GM12878 (cell line): ENCODE results near the gene TFRC. TPM values are rescaled to one million over a fixed set of nuclear protein-coding genes. Genes with fewer than 3 reads are reported as not detected.

Source experiments
- ATF3 ChIP-seq: IDR thresholded peaks from 2 replicates; pipeline ENCODE4 v1.6.1; 2011; ENCODE audit warnings: low read depth, mild to moderate bottlenecking, low read length, moderate library complexity, borderline replicate concordance; ENCODE audit errors: extremely low read depth
- BCL11A ChIP-seq: IDR thresholded peaks from 2 replicates; pipeline ENCODE4 v1.6.1; 2011; ENCODE audit warnings: low read depth, low read length
- BRCA1 ChIP-seq: IDR thresholded peaks from 2 replicates; pipeline ENCODE4 v1.6.1; 2011; ENCODE audit warnings: low read depth, low read length, improper control_type of control experiment
- CHD1 ChIP-seq: IDR thresholded peaks from 2 replicates; pipeline ENCODE4 v1.6.1; 2012; ENCODE audit warnings: low read depth, low read length, improper control_type of control experiment
- CHD4 ChIP-seq: fragments of 200-600 bp; sonication (generic); IDR thresholded peaks from 2 replicates; pipeline ENCODE4 v1.6.1; 2016; ENCODE audit warnings: mild to moderate bottlenecking
- CREM ChIP-seq: IDR thresholded peaks from 2 replicates; pipeline ENCODE4 v1.6.1; 2014; ENCODE audit warnings: antibody characterized with exemption, low read depth
- FOS ChIP-seq: IDR thresholded peaks from 3 replicates; pipeline ENCODE4 v1.6.1; 2011; ENCODE audit warnings: borderline replicate concordance; ENCODE audit not compliant: insufficient read length; ENCODE audit errors: extremely low read depth
- FOXM1 ChIP-seq: IDR thresholded peaks from 2 replicates; pipeline ENCODE4 v1.6.1; 2012; ENCODE audit warnings: low read depth, mild to moderate bottlenecking, inconsistent platforms, low read length, moderate library complexity
- HDAC2 ChIP-seq: fragments of 200-600 bp; sonication (generic); IDR thresholded peaks from 2 replicates; pipeline ENCODE4 v1.6.1; 2017
- JUND ChIP-seq: IDR thresholded peaks from 2 replicates; pipeline ENCODE4 v1.6.1; 2012; ENCODE audit warnings: low read depth, mild to moderate bottlenecking, low read length, improper control_type of control experiment, moderate library complexity
- KLF5 ChIP-seq: fragments of 450-650 bp; IDR thresholded peaks from 2 replicates; pipeline ENCODE4 v1.6.1; 2014; ENCODE audit warnings: mild to moderate bottlenecking; ENCODE audit not compliant: partially characterized antibody
- MEF2A ChIP-seq: IDR thresholded peaks from 2 replicates; pipeline ENCODE4 v1.6.1; 2011; ENCODE audit warnings: low read depth, mild to moderate bottlenecking, low read length, moderate library complexity; ENCODE audit not compliant: insufficient read depth
- NFYB ChIP-seq: IDR thresholded peaks from 2 replicates; pipeline ENCODE4 v1.6.1; 2011; ENCODE audit warnings: low read depth, mild to moderate bottlenecking, low read length, improper control_type of control experiment, moderate library complexity; ENCODE audit not compliant: insufficient read depth
- POLR2AphosphoS2 ChIP-seq: IDR thresholded peaks from 2 replicates; pipeline ENCODE4 v1.6.1; 2011; ENCODE audit warnings: low read depth, mild to moderate bottlenecking, low read length, improper control_type of control experiment, moderate library complexity
- RBBP5 ChIP-seq: fragments of 200-600 bp; sonication (generic); conservative IDR thresholded peaks from 2 replicates; pipeline ENCODE4 v1.6.1; 2016
- RCOR1 ChIP-seq: conservative IDR thresholded peaks from 2 replicates; pipeline ENCODE4 v1.6.1; 2012; ENCODE audit warnings: low read depth, low read length, improper control_type of control experiment
- RUNX3 ChIP-seq: IDR thresholded peaks from 2 replicates; pipeline ENCODE4 v1.6.1; 2012; ENCODE audit warnings: low read length, inconsistent platforms
- SREBF1 ChIP-seq: IDR thresholded peaks from 2 replicates; pipeline ENCODE4 v1.6.1; 2012; ENCODE audit warnings: mild to moderate bottlenecking, low read length
- SRF ChIP-seq, 2 experiments: IDR thresholded peaks; 2 replicates each; pipeline ENCODE4 v1.6.1; 2011; ENCODE audit warnings: low read depth in 2 of 2, low read length in 2 of 2, mild to moderate bottlenecking in 1 of 2, moderate library complexity in 1 of 2
- SUPT20H ChIP-seq: IDR thresholded peaks from 2 replicates; pipeline ENCODE4 v1.6.1; 2011; ENCODE audit warnings: low read depth, mild to moderate bottlenecking, low read length, moderate library complexity, borderline replicate concordance; ENCODE audit not compliant: control insufficient read depth
- TAF1 ChIP-seq: IDR thresholded peaks from 2 replicates; pipeline ENCODE4 v1.6.1; 2011; ENCODE audit warnings: mild to moderate bottlenecking, low read depth, low read length, borderline replicate concordance
- TARDBP ChIP-seq: IDR thresholded peaks from 2 replicates; pipeline ENCODE4 v1.6.1; 2016; ENCODE audit warnings: borderline replicate concordance
- TBL1XR1 ChIP-seq: IDR thresholded peaks from 2 replicates; pipeline ENCODE4 v1.6.1; 2012; ENCODE audit warnings: low read depth, low read length, improper control_type of control experiment
- ZNF207 ChIP-seq: fragments of 450-650 bp; IDR thresholded peaks from 2 replicates; pipeline ENCODE4 v1.6.1; 2014; ENCODE audit warnings: antibody characterized with exemption, mild to moderate bottlenecking, borderline replicate concordance
- ZNF24 ChIP-seq: fragments of 450-650 bp; IDR thresholded peaks from 2 replicates; pipeline ENCODE4 v1.6.1; 2017; ENCODE audit warnings: antibody characterized with exemption, mild to moderate bottlenecking
- polyA plus RNA-seq, 11 experiments: library from polyadenylated mRNA; depleted of rRNA in 4 of 11; unstranded in 6 of 11; stranded (reverse) in 5 of 11; fragments of >200 nt; fragmentation: Nextera tagmentation in 4 of 11; fragmentation: Illumina TruSeq in 1 of 11; extraction: Ambion mirVana in 4 of 11; extraction: Trizol in 1 of 11; gene quantifications; 1 replicate in 1 of 11; 2 replicates in 10 of 11; pipeline versions ENCODE4 v1.2.1 to v1.2.3, GENCODE V29; 2011 to 2016; ENCODE audit warnings: inconsistent platforms in 2 of 11, missing spikeins in 2 of 11, low read depth in 1 of 11
- total RNA-seq, 4 experiments: library from RNA; depleted of rRNA in 3 of 4; stranded (reverse); fragments of >200 nt in 3 of 4; fragmentation: Illumina TruSeq in 1 of 4; extraction: Trizol in 1 of 4; gene quantifications; 2 replicates each; pipeline versions ENCODE4 v1.2.1 to v1.2.3, GENCODE V29; 2013 to 2021
- TF ChIP-seq, protein P1 (sequence below): fragments of 450-650 bp; IDR thresholded peaks from 2 replicates; pipeline ENCODE4 v1.6.1; 2016; ENCODE audit warnings: mild to moderate bottlenecking
- TF ChIP-seq, protein P2 (sequence below): IDR thresholded peaks from 2 replicates; pipeline ENCODE4 v1.6.1; 2011; ENCODE audit warnings: low read depth, low read length, improper control_type of control experiment, borderline replicate concordance
- TF ChIP-seq, protein P3 (sequence below), 3 experiments: IDR thresholded peaks in 2 of 3; conservative IDR thresholded peaks in 1 of 3; 2 replicates each; pipeline ENCODE4 v1.5.1; 2011; ENCODE audit warnings: low read depth in 3 of 3, low read length in 3 of 3, mild to moderate bottlenecking in 3 of 3, control low read depth in 2 of 3, moderate library complexity in 2 of 3, inconsistent platforms in 1 of 3, mixed read lengths in 1 of 3; ENCODE audit not compliant: control insufficient read depth in 2 of 3, insufficient read depth in 1 of 3; ENCODE audit errors: extremely low read depth in 1 of 3
- TF ChIP-seq, protein P4 (sequence below): IDR thresholded peaks from 2 replicates; pipeline ENCODE4 v1.6.1; 2012; ENCODE audit warnings: low read depth, low read length, improper control_type of control experiment

The TFRC gene
- total and polyA plus RNA-seq, 10 of the 15 experiments (the other 5 are each of a cell fraction or from before 2014, with no cell fraction given) = 123 to 526 (median 316) TPM

DNA sequence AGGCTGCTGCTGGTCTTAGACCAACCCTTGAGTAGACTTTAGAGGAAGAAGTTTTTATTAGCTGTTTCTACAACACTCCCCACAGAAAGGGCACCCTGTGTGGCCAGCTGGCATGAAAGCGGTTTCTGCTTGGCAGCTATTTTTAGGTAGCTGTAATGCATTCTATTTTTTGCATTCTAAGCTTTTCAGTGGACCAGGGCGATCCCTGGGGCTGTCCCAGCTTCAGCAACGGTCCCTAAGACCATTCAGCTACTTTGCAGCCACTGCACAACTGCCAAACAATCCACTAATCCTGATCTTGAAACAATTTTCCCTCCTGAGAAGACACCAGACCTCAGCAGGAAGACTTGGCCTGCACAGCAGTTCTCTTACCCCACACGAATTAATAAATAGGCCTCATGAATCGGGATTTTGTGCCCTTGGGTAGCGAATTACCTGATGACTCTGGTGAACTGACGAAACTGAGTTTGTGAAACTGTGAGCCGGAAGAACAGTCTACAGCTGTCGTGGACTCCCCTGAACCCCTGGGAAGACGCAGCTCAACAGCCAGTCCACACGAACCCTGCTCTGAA is 14.6 kb upstream of the TFRC start (continued):
- TF ChIP-seq CREM = 0 out of 2 replicates have a peak, but pooled peaks have one; percentile 30
- TF ChIP-seq, protein P1, sequence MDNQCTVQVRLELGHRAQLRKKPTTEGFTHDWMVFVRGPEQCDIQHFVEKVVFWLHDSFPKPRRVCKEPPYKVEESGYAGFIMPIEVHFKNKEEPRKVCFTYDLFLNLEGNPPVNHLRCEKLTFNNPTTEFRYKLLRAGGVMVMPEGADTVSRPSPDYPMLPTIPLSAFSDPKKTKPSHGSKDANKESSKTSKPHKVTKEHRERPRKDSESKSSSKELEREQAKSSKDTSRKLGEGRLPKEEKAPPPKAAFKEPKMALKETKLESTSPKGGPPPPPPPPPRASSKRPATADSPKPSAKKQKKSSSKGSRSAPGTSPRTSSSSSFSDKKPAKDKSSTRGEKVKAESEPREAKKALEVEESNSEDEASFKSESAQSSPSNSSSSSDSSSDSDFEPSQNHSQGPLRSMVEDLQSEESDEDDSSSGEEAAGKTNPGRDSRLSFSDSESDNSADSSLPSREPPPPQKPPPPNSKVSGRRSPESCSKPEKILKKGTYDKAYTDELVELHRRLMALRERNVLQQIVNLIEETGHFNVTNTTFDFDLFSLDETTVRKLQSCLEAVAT = no peak; the same call in 1 of the 2 replicates
- TF ChIP-seq RUNX3 = peak; percentile 92
- peak; percentile 28; the same call in 1 of the 2 replicates for TF ChIP-seq ZNF24
- no peak for TF ChIP-seq KLF5
- no peak for TF ChIP-seq ATF3
- no peak for TF ChIP-seq TARDBP
- no peak for TF ChIP-seq POLR2AphosphoS2
- no peak for TF ChIP-seq CHD4
- TF ChIP-seq RCOR1 = no peak
- 0 out of 2 replicates have a peak, but pooled peaks have one; percentile 20 for TF ChIP-seq ZNF207
- no peak for TF ChIP-seq JUND
- TF ChIP-seq TBL1XR1 = peak; percentile 82
- TF ChIP-seq, protein P2, sequence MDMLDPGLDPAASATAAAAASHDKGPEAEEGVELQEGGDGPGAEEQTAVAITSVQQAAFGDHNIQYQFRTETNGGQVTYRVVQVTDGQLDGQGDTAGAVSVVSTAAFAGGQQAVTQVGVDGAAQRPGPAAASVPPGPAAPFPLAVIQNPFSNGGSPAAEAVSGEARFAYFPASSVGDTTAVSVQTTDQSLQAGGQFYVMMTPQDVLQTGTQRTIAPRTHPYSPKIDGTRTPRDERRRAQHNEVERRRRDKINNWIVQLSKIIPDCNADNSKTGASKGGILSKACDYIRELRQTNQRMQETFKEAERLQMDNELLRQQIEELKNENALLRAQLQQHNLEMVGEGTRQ = no peak
- TF ChIP-seq HDAC2 = no peak
- TF ChIP-seq, protein P3, sequence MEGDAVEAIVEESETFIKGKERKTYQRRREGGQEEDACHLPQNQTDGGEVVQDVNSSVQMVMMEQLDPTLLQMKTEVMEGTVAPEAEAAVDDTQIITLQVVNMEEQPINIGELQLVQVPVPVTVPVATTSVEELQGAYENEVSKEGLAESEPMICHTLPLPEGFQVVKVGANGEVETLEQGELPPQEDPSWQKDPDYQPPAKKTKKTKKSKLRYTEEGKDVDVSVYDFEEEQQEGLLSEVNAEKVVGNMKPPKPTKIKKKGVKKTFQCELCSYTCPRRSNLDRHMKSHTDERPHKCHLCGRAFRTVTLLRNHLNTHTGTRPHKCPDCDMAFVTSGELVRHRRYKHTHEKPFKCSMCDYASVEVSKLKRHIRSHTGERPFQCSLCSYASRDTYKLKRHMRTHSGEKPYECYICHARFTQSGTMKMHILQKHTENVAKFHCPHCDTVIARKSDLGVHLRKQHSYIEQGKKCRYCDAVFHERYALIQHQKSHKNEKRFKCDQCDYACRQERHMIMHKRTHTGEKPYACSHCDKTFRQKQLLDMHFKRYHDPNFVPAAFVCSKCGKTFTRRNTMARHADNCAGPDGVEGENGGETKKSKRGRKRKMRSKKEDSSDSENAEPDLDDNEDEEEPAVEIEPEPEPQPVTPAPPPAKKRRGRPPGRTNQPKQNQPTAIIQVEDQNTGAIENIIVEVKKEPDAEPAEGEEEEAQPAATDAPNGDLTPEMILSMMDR (IDR thresholded peaks at IDR 0.05 in 2 of 3, conservative IDR thresholded peaks at IDR 0.05 in 1 of 3; ENCODE audit: control insufficient read depth in 2 of 3, extremely low read depth in 1 of 3, insufficient read depth in 1 of 3, low read depth in 3 of 3, low read length in 3 of 3) = no peak
- no peak; the same call in 1 of the 2 replicates for TF ChIP-seq FOXM1
- no peak for TF ChIP-seq SRF (IDR thresholded peaks at IDR 0.05; ENCODE audit: low read depth in 2 of 2, low read length in 2 of 2)
- TF ChIP-seq FOS = no peak
- TF ChIP-seq MEF2A = peak; percentile 95
- TF ChIP-seq TAF1 = no peak
- TF ChIP-seq NFYB = no peak
- TF ChIP-seq SREBF1 = no peak
- no peak for TF ChIP-seq BRCA1
- TF ChIP-seq, protein P4, sequence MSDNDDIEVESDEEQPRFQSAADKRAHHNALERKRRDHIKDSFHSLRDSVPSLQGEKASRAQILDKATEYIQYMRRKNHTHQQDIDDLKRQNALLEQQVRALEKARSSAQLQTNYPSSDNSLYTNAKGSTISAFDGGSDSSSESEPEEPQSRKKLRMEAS = no peak
- TF ChIP-seq SUPT20H = no peak
- no peak for TF ChIP-seq RBBP5
- TF ChIP-seq BCL11A = peak; percentile 26; the same call in 1 of the 2 replicates
- no peak for TF ChIP-seq CHD1
